GM12878 (cell line): ENCODE measurements around the gene LDHAL6A. TPM values are rescaled to one million over a fixed set of nuclear protein-coding genes. Genes with fewer than 3 reads are reported as not detected.

Experiments used
- ATAC-seq: fragments of 200-7000 bp; cut with Tn5 transposase; 3 replicates; pipeline ENCODE4 v1.9.1; 2020; ENCODE audit warnings: mild to moderate bottlenecking, moderate library complexity
- BruUV-seq: library from RNA; stranded (reverse); fragments of 400-500 nt; replicated peaks from 2 replicates; lab custom pipeline; 2021; lab: Mats Ljungman, UMichigan
- CTCF ChIA-PET: fragments of 300-600 bp; sonication (Branson Sonifier 250); formaldehyde crosslinking; extraction: SDS; loops from one replicate; lab custom pipeline; 2021; ENCODE audit warnings: inconsistent platforms; lab: Yijun Ruan, JAX
- POLR2A ChIA-PET: fragments of 350-600 bp; formaldehyde crosslinking; extraction: SDS; loops from one replicate; lab custom pipeline; 2021; ENCODE audit warnings: inconsistent platforms; lab: Charles Lee
- RAD21 ChIA-PET: fragments of 300-600 bp; sonication (Branson Sonifier 250); formaldehyde crosslinking; loops from one replicate; lab custom pipeline; 2023; ENCODE audit warnings: antibody characterized with exemption; ENCODE audit not compliant: unreplicated experiment; lab: Charles Lee
- SMC1A ChIA-PET: fragments of 300-600 bp; sonication (Branson Sonifier 250); formaldehyde crosslinking; loops from one replicate; lab custom pipeline; 2023; ENCODE audit not compliant: unreplicated experiment, uncharacterized antibody; lab: Charles Lee
- DNase-seq: peaks from one replicate; pipeline ENCODE4 v3.0.0-alpha.2; 2011; ENCODE audit warnings: low read depth, low spot score
- FAIRE-seq: peaks from 3 replicates; lab custom pipeline; 2011; peaks lifted over from hg19 to GRCh38; lab: Jason Lieb, UNC
- H2AFZ ChIP-seq: 2 replicates; pipeline ENCODE4 v1.6.0; 2011; ENCODE audit warnings: low read depth, low read length, control low read depth; ENCODE audit not compliant: control insufficient read depth
- H3K27ac ChIP-seq: 2 replicates; pipeline ENCODE4 v1.5.1; 2011; ENCODE audit warnings: control low read depth; ENCODE audit not compliant: control insufficient read depth, insufficient read depth
- H3K27me3 ChIP-seq, 2 experiments: replicated peaks in 1 of 2; 2 replicates each; pipeline versions ENCODE4 v1.6.0 to v1.6.1; 2011; ENCODE audit warnings: low read length in 1 of 2; ENCODE audit not compliant: control insufficient read depth in 2 of 2, insufficient read depth in 2 of 2
- H3K36me3 ChIP-seq, 2 experiments: 2 replicates each; pipeline ENCODE4 v1.5.1; 2011; ENCODE audit warnings: low read length in 1 of 2; ENCODE audit not compliant: control insufficient read depth in 2 of 2, insufficient read depth in 2 of 2
- H3K4me1 ChIP-seq: 2 replicates; pipeline ENCODE4 v1.6.1; 2011; ENCODE audit warnings: mild to moderate bottlenecking, low read length, moderate library complexity, mixed read lengths; ENCODE audit not compliant: control insufficient read depth, insufficient read depth
- H3K4me2 ChIP-seq: 2 replicates; pipeline ENCODE4 v1.6.0; 2011; ENCODE audit warnings: control low read depth; ENCODE audit not compliant: control insufficient read depth, insufficient read depth
- H3K4me3 ChIP-seq: fragments of 200-600 bp; sonication (generic); 2 replicates; pipeline ENCODE4 v1.5.1; 2016
- H3K79me2 ChIP-seq: 2 replicates; pipeline ENCODE4 v1.6.0; 2011; ENCODE audit warnings: low read length; ENCODE audit not compliant: control insufficient read depth, insufficient read depth
- H3K9ac ChIP-seq: 2 replicates; pipeline ENCODE4 v1.8.0; 2011; ENCODE audit warnings: low read length, control low read depth, mixed read lengths; ENCODE audit not compliant: control insufficient read depth, insufficient read depth
- H3K9me3 ChIP-seq: replicated peaks from 3 replicates; pipeline ENCODE4 v1.5.1; 2011; ENCODE audit warnings: mild to moderate bottlenecking, low read length; ENCODE audit not compliant: control insufficient read depth, insufficient read depth
- H4K20me1 ChIP-seq: 2 replicates; pipeline ENCODE4 v1.6.0; 2011; ENCODE audit not compliant: control insufficient read depth, insufficient read depth
- IKZF1 ChIP-seq: fragments of 450-650 bp; conservative IDR thresholded peaks from 2 replicates; pipeline ENCODE4 v1.6.1; 2017; ENCODE audit warnings: antibody characterized with exemption, mild to moderate bottlenecking
- MEF2A ChIP-seq: IDR thresholded peaks from 2 replicates; pipeline ENCODE4 v1.6.1; 2011; ENCODE audit warnings: low read depth, mild to moderate bottlenecking, low read length, moderate library complexity; ENCODE audit not compliant: insufficient read depth
- MEF2B ChIP-seq: fragments of 450-650 bp; IDR thresholded peaks from 2 replicates; pipeline ENCODE4 v1.6.1; 2018; ENCODE audit warnings: mild to moderate bottlenecking, moderate library complexity; ENCODE audit not compliant: partially characterized antibody, poor library complexity, severe bottlenecking
- MLLT1 ChIP-seq: fragments of 450-650 bp; IDR thresholded peaks from 2 replicates; pipeline ENCODE4 v1.6.1; 2016; ENCODE audit warnings: mild to moderate bottlenecking
- NRF1 ChIP-seq: conservative IDR thresholded peaks from 2 replicates; pipeline ENCODE4 v1.6.1; 2011; ENCODE audit warnings: mild to moderate bottlenecking, low read depth, low read length, improper control_type of control experiment
- RBBP5 ChIP-seq: fragments of 200-600 bp; sonication (generic); conservative IDR thresholded peaks from 2 replicates; pipeline ENCODE4 v1.6.1; 2016
- RELB ChIP-seq: fragments of 450-650 bp; IDR thresholded peaks from 2 replicates; pipeline ENCODE4 v1.6.1; 2017; ENCODE audit warnings: low read depth, mild to moderate bottlenecking, moderate library complexity
- STAT1 ChIP-seq: fragments of 450-650 bp; conservative IDR thresholded peaks from 2 replicates; pipeline ENCODE4 v1.6.1; 2014; ENCODE audit warnings: antibody characterized with exemption, mild to moderate bottlenecking
- ZBTB4 ChIP-seq: fragments of 450-650 bp; formaldehyde crosslinking; IDR thresholded peaks from 2 replicates; pipeline ENCODE4 v1.4.0; 2022; ENCODE audit warnings: mild to moderate bottlenecking, moderate library complexity
- ZNF622 ChIP-seq: fragments of 450-650 bp; IDR thresholded peaks from 2 replicates; pipeline ENCODE4 v1.6.1; 2017; ENCODE audit warnings: mild to moderate bottlenecking, inconsistent platforms
- WGBS: methylation state at CpG from one replicate; pipeline ENCODE4 v1.1.6; 2016; ENCODE audit warnings: low lambda C conversion rate; ENCODE audit not compliant: insufficient replicate concordance, insufficient coverage; ENCODE audit errors: missing lambda C conversion rate; 5-methylcytosine and 5-hydroxymethylcytosine counted together
- in situ Hi-C: fragments of 300-500 bp; cut with MboI; formaldehyde crosslinking; loops from 9 replicates; pipeline ENCODE4 v1.14.3; 2018; ENCODE audit warnings: mixed read lengths
- intact Hi-C: fragments of 100-400 bp; cut with micrococcal nuclease; formaldehyde crosslinking; loops from one replicate; pipeline ENCODE4 v1.14.2; 2022; ENCODE audit not compliant: unreplicated experiment
- polyA plus RNA-seq, 11 experiments: library from polyadenylated mRNA; depleted of rRNA in 4 of 11; unstranded in 6 of 11; stranded (reverse) in 5 of 11; fragments of >200 nt; fragmentation: Nextera tagmentation in 4 of 11; fragmentation: Illumina TruSeq in 1 of 11; extraction: Ambion mirVana in 4 of 11; extraction: Trizol in 1 of 11; gene quantifications; 1 replicate in 1 of 11; 2 replicates in 10 of 11; pipeline versions ENCODE4 v1.2.1 to v1.2.3, GENCODE V29; 2011 to 2016; ENCODE audit warnings: inconsistent platforms in 2 of 11, missing spikeins in 2 of 11, low read depth in 1 of 11
- total RNA-seq, 4 experiments: library from RNA; depleted of rRNA in 3 of 4; stranded (reverse); fragments of >200 nt in 3 of 4; fragmentation: Illumina TruSeq in 1 of 4; extraction: Trizol in 1 of 4; gene quantifications; 2 replicates each; pipeline versions ENCODE4 v1.2.1 to v1.2.3, GENCODE V29; 2013 to 2021

The LDHAL6A gene
- total and polyA plus RNA-seq, 10 of the 15 experiments (the other 5 are each of a cell fraction or from before 2014, with no cell fraction given) = 0.03 to 0.11 (median 0.09) TPM; not detected in 7

- TF ChIP-seq RBBP5 (no peak), IKZF1 (no peak), RELB (no peak)
These were observed 2.7 kb upstream of the LDHAL6A start (continued) for GRCh38 chr11:18452927-18453326.

GRCh38 chr11:18457450-18457849, 1.8 kb downstream of the LDHAL6A start:
- in situ Hi-C loops (no loop called here), intact Hi-C loops (no loop called here)
- ChIA-PET POLR2A (no interaction called here), RAD21 (no interaction called here), CTCF (interaction anchor here (0.9 kb wide), 1 partner anchor 214 kb away, joined by 3 read pairs; no protein-coding TSS in a partner anchor), SMC1A (interaction anchor here (0.9 to 1.0 kb wide), 3 partner anchors 12 to 24 kb away, joined by 3 to 5 read pairs (median 3); no protein-coding TSS in a partner anchor)
- FAIRE-seq (no peak), ATAC-seq (no peak; the same call in 2 of the 3 replicates), DNase-seq (no peak)
- no peaks in the 10 kb centered on the region for H3K79me2 ChIP-seq
- H3K27me3 ChIP-seq = no peaks in the 10 kb centered on the region
- BruUV-seq = no TSS peak
- no peak overlapping the region for H3K4me3 ChIP-seq
- 29% methylated on average over 3 of the region's 3 CpGs for WGBS
- H3K4me2 ChIP-seq = no peak overlapping the region
- no peaks in the 10 kb centered on the region for H3K4me1 ChIP-seq
- no peak overlapping the region for H2AFZ ChIP-seq
- no peak overlapping the region for H3K9ac ChIP-seq
- no peaks in the 10 kb centered on the region for H3K9me3 ChIP-seq
- H3K36me3 ChIP-seq = no peaks in the 10 kb centered on the region
- TF ChIP-seq MEF2B (no peak), ZNF622 (no peak), ZBTB4 (CRISPR knock-in tag) (no peak), MEF2A (no peak), STAT1 (no peak), MLLT1 (no peak), NRF1 (no peak)
- H3K27ac ChIP-seq = no peak overlapping the region
- H4K20me1 ChIP-seq = no peaks in the 10 kb centered on the region
